H9 (cell line): Measurements from ENCODE around the gene GFY. TPM values are rescaled to one million over a fixed set of nuclear protein-coding genes. Genes with fewer than 3 reads are reported as not detected.

Source experiments
- DNase-seq: peaks from one replicate; pipeline ENCODE4 v3.0.0-alpha.2; 2017
- H2AFZ ChIP-seq: one replicate; pipeline ENCODE4 v1.6.1; 2013; ENCODE audit warnings: mild to moderate bottlenecking, low read length, control low read depth, moderate library complexity
- H2AK5ac ChIP-seq: 2 replicates; pipeline ENCODE4 v1.6.1; 2013; ENCODE audit warnings: low read length, control low read depth, mixed read lengths; ENCODE audit not compliant: insufficient read length
- H2BK120ac ChIP-seq: one replicate; pipeline ENCODE4 v1.6.1; 2013; ENCODE audit warnings: low read depth, mild to moderate bottlenecking, low read length, control low read depth, inconsistent platforms; ENCODE audit not compliant: poor library complexity, severe bottlenecking
- H2BK12ac ChIP-seq: 2 replicates; pipeline ENCODE4 v1.6.1; 2013; ENCODE audit warnings: low read length, control low read depth, mixed read lengths, low read depth; ENCODE audit not compliant: insufficient read length
- H2BK15ac ChIP-seq: 2 replicates; pipeline ENCODE4 v1.6.1; 2013; ENCODE audit warnings: low read depth, low read length, control low read depth
- H2BK20ac ChIP-seq: one replicate; pipeline ENCODE4 v1.6.1; 2013; ENCODE audit warnings: low read depth, mild to moderate bottlenecking, low read length, control low read depth, inconsistent platforms; ENCODE audit not compliant: poor library complexity, severe bottlenecking
- H2BK5ac ChIP-seq: 2 replicates; pipeline ENCODE4 v1.6.1; 2013; ENCODE audit warnings: low read length, control low read depth, mixed read lengths; ENCODE audit not compliant: insufficient read length
- H3K14ac ChIP-seq: 2 replicates; pipeline ENCODE4 v1.6.1; 2013; ENCODE audit warnings: low read length, control low read depth; ENCODE audit not compliant: insufficient read depth
- H3K18ac ChIP-seq: 2 replicates; pipeline ENCODE4 v1.6.1; 2013; ENCODE audit warnings: low read depth, mild to moderate bottlenecking, mixed read lengths, low read length, control low read depth; ENCODE audit not compliant: insufficient read length
- H3K23ac ChIP-seq: 2 replicates; pipeline ENCODE4 v1.6.1; 2013; ENCODE audit warnings: low read length, control low read depth, mixed read lengths, low read depth; ENCODE audit not compliant: insufficient read length
- H3K23me2 ChIP-seq: 2 replicates; pipeline ENCODE4 v1.6.1; 2013; ENCODE audit warnings: low read depth, mild to moderate bottlenecking, mixed read lengths, low read length, control low read depth; ENCODE audit not compliant: insufficient read length, poor library complexity, severe bottlenecking
- H3K27ac ChIP-seq: 2 replicates; pipeline ENCODE4 v1.5.1; 2013; ENCODE audit warnings: low read length, control low read depth, mixed read lengths, low read depth; ENCODE audit not compliant: insufficient read length
- H3K27me3 ChIP-seq: 2 replicates; pipeline ENCODE4 v1.6.1; 2013; ENCODE audit warnings: low read length, control low read depth, inconsistent platforms; ENCODE audit not compliant: insufficient read depth
- H3K4ac ChIP-seq: 2 replicates; pipeline ENCODE4 v1.6.1; 2013; ENCODE audit warnings: low read depth, mild to moderate bottlenecking, control low read depth, inconsistent platforms, low read length, moderate library complexity
- H3K4me1 ChIP-seq: 2 replicates; pipeline ENCODE4 v1.6.1; 2013; ENCODE audit warnings: low read length, control low read depth, inconsistent platforms; ENCODE audit not compliant: insufficient read depth
- H3K4me2 ChIP-seq: 2 replicates; pipeline ENCODE4 v1.6.1; 2013; ENCODE audit warnings: low read length, control low read depth, mixed read lengths; ENCODE audit not compliant: insufficient read length, insufficient read depth
- H3K56ac ChIP-seq: 2 replicates; pipeline ENCODE4 v1.6.1; 2013; ENCODE audit warnings: low read depth, mild to moderate bottlenecking, mixed read lengths, low read length, control low read depth; ENCODE audit not compliant: insufficient read length
- H3K79me1 ChIP-seq: 2 replicates; pipeline ENCODE4 v1.6.1; 2013; ENCODE audit warnings: low read depth, mild to moderate bottlenecking, moderate library complexity, low read length, control low read depth, inconsistent platforms; ENCODE audit not compliant: insufficient read depth, poor library complexity, severe bottlenecking
- H3K79me2 ChIP-seq: 2 replicates; pipeline ENCODE4 v1.6.1; 2013; ENCODE audit warnings: low read length, control low read depth, inconsistent platforms; ENCODE audit not compliant: insufficient read depth
- H3K9ac ChIP-seq: 2 replicates; pipeline ENCODE4 v1.6.1; 2013; ENCODE audit warnings: low read length, control low read depth, mixed read lengths; ENCODE audit not compliant: insufficient read length; ENCODE audit errors: extremely low read depth
- H3K9me3 ChIP-seq: one replicate; pipeline ENCODE4 v1.6.1; 2013; ENCODE audit warnings: low read depth, low read length, inconsistent platforms; ENCODE audit not compliant: control insufficient read depth
- H3T11ph ChIP-seq: one replicate; pipeline ENCODE4 v1.6.1; 2013; ENCODE audit warnings: mild to moderate bottlenecking, low read length, control low read depth, inconsistent platforms
- H4K20me1 ChIP-seq: one replicate; pipeline ENCODE4 v1.6.1; 2013; ENCODE audit not compliant: control insufficient read depth, insufficient read length, insufficient read depth
- H4K5ac ChIP-seq: 2 replicates; pipeline ENCODE4 v1.6.1; 2013; ENCODE audit warnings: low read depth, mild to moderate bottlenecking, mixed read lengths, low read length, control low read depth; ENCODE audit not compliant: insufficient read length
- H4K8ac ChIP-seq: replicated peaks from 2 replicates; pipeline ENCODE4 v1.6.1; 2013; ENCODE audit warnings: low read length, control low read depth, mixed read lengths, low read depth; ENCODE audit not compliant: insufficient read length
- H4K91ac ChIP-seq: 2 replicates; pipeline ENCODE4 v1.6.1; 2013; ENCODE audit warnings: low read depth, mild to moderate bottlenecking, moderate library complexity, mixed read lengths, low read length, control low read depth; ENCODE audit not compliant: insufficient read length
- H3K27ac Mint-ChIP-seq, 3 experiments: 2 replicates in 2 of 3; 3 replicates in 1 of 3; pipeline ENCODE4 v1.8.0; 2020 to 2021; ENCODE audit warnings: mixed read lengths in 3 of 3, mild to moderate bottlenecking in 1 of 3, moderate library complexity in 1 of 3
- H3K27me3 Mint-ChIP-seq: 2 replicates; pipeline ENCODE4 v1.8.0; 2021; ENCODE audit warnings: low read depth, mild to moderate bottlenecking, moderate library complexity, mixed read lengths
- H3K36me3 Mint-ChIP-seq, 3 experiments: 2 replicates in 2 of 3; 3 replicates in 1 of 3; pipeline ENCODE4 v1.8.0; 2020 to 2021; ENCODE audit warnings: low read depth in 3 of 3, mixed read lengths in 3 of 3; ENCODE audit not compliant: insufficient read depth in 1 of 3
- H3K4me1 Mint-ChIP-seq, 2 experiments: 2 replicates each; pipeline ENCODE4 v1.8.0; 2020; ENCODE audit warnings: mixed read lengths in 2 of 2
- H3K4me3 Mint-ChIP-seq, 2 experiments: 2 replicates in 1 of 2; 3 replicates in 1 of 2; pipeline ENCODE4 v1.8.0; 2020 to 2021; ENCODE audit warnings: mild to moderate bottlenecking in 2 of 2, mixed read lengths in 2 of 2, moderate library complexity in 1 of 2
- H3K9me3 Mint-ChIP-seq, 2 experiments: 2 replicates in 1 of 2; 3 replicates in 1 of 2; pipeline ENCODE4 v1.8.0; 2020; ENCODE audit warnings: mild to moderate bottlenecking in 2 of 2, mixed read lengths in 2 of 2, moderate library complexity in 1 of 2
- CTCF ChIP-seq: fragments of 200-600 bp; sonication (generic); conservative IDR thresholded peaks from 3 replicates; pipeline ENCODE4 v1.8.0; 2021; ENCODE audit warnings: antibody characterized with exemption, mild to moderate bottlenecking
- WGBS: extraction: QIAGEN DNeasy Blood & Tissue Kit; methylation state at CpG from one replicate; pipeline ENCODE4 v1.1.7; 2013; ENCODE audit warnings: missing lambda C conversion rate, low lambda C conversion rate, mixed read lengths; ENCODE audit not compliant: insufficient read length; ENCODE audit errors: extremely low coverage; 5-methylcytosine and 5-hydroxymethylcytosine counted together
- total RNA-seq: library from RNA; stranded (reverse); gene quantifications from 2 replicates; pipeline ENCODE4 v1.2.1, GENCODE V29; 2021

The GFY gene
- total RNA-seq, 1 experiment from 2014 or later = 1.3 TPM

GRCh38 chr19:49398001-49398615 lies 27.1 kb upstream of the GFY start:
- no peak overlapping the region for H3K4ac ChIP-seq
- no peaks in the 10 kb centered on the region for H3K23me2 ChIP-seq
- H3K56ac ChIP-seq = no peak overlapping the region
- no peaks in the 10 kb centered on the region for H4K20me1 ChIP-seq
- Mint-ChIP-seq H3K4me3 (no peak overlapping the region), H3K36me3 (no peaks in the 10 kb centered on the region), H3K4me1 (peaks cover 45 to 65% of the 10 kb centered on the region in 2 experiments), H3K27me3 (peaks cover 4% of the 10 kb centered on the region; the same call in 1 of the 2 replicates), H3K27ac (0 out of 7 replicates have a peak overlapping the region, but pooled peaks of 1 of the 3 experiments have one; percentile 1), H3K9me3 (no peaks in the 10 kb centered on the region; a peak in 1 of 5 replicates)
- H4K91ac ChIP-seq = no peak overlapping the region
- H4K5ac ChIP-seq = no peak overlapping the region
- no peak overlapping the region for H2BK5ac ChIP-seq
- no CpG with 5 or more reads among the region's 11 CpGs for WGBS
- DNase-seq = no peak
- H3K79me1 ChIP-seq = no peaks in the 10 kb centered on the region
- no peaks in the 10 kb centered on the region for H3K9me3 ChIP-seq
- no peak overlapping the region for H2AFZ ChIP-seq
- no peak overlapping the region for H3K14ac ChIP-seq
- no peak overlapping the region for H4K8ac ChIP-seq
- no peaks in the 10 kb centered on the region; the same call in 1 of the 2 replicates for H3K4me1 ChIP-seq
- TF ChIP-seq CTCF = no peak
- H3K4me2 ChIP-seq = no peak overlapping the region
- H3T11ph ChIP-seq = no peak overlapping the region
- H3K79me2 ChIP-seq = no peaks in the 10 kb centered on the region
- H3K23ac ChIP-seq = no peak overlapping the region
- no peak overlapping the region for H2BK20ac ChIP-seq
- H2BK12ac ChIP-seq = no peak overlapping the region
- H3K27me3 ChIP-seq = no peaks in the 10 kb centered on the region
- H2BK120ac ChIP-seq = no peak overlapping the region
- H3K9ac ChIP-seq = no peak overlapping the region
- H3K18ac ChIP-seq = no peak overlapping the region
- H2BK15ac ChIP-seq = no peak overlapping the region
- H2AK5ac ChIP-seq = no peak overlapping the region
- H3K27ac ChIP-seq = no peak overlapping the region
